ENCODE results near the gene RNU1-3. TPM values are rescaled to one million over a fixed set of nuclear protein-coding genes. Genes with fewer than 3 reads are reported as not detected.
"Not testable (repeated sequence)": the region's sequence is repeated elsewhere in the genome, so short reads cannot be mapped to it uniquely, and the experiment has no call there.

The RNU1-3 gene
- total RNA-seq, 4 donors from 2014 or later: under 0.01 TPM

DNA sequence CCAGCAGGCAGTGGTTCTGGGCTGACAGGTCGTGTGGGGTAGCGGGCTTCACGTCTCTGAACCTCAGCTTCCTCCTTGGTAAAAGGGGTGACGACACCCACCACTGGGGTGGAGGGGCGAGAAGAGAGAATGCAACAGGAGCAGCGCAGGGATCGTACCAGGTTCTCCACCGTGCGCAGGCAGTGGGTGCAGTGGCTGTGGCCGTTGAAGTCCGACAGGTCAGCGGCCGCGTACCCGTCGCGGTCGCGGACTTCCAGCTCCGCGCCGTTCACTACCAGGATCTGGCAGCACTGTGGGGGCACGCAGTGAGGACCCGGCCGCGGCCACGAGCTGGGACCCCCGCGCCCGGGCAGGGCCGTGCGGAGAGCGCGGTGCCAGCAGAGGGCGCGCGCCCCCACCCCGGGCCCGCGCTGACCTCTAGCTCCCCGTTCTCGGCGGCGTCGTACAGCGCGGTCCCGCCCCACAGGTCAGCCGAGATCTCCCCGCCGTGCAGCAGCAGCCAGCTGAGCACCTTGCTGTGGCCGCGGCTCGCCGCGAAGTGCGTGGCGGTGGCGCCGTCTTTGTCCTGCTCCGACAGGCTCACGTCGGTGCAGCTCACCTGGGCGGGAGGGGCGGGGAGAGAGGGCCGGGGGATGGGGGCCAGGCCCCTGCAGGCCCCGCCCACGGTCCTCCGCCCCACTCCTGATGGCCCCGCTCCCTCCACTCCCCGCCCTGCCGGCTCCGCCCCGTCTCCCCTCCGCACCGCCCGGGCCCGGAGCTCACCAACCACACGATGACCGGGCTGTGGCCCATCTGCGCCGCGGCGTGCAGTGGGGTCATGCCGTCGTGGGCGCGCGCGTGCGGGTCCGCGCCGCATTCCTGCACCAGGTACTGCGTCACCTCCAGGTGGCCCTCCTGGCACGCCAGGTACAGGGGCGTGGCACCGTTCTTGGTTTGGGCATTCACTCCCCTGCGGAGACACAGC lies 40.7 kb upstream of the RNU1-3 start:
- Histone ChIP-seq H3K4me1 (peaks cover 0 to 10% (median 0%) of the 10 kb centered on the region in 3 donors), H3K4me3 (peak overlapping the region; percentile 21 to 58 (median 31))
- DNase-seq: not testable (repeated sequence)

GRCh38 chr1:16706302-16706701 lies 39.6 kb upstream of the RNU1-3 start:
- intact Hi-C loops (cut with DNase I); H3K27ac ChIP-seq; DNase-seq; H3K36me3 ChIP-seq; H3K9me3 ChIP-seq; H3K4me3 ChIP-seq: not testable (repeated sequence)
- WGBS, 2 donors: 86 to 89% methylated on average over 5 to 6 of the region's 6 CpGs
- peaks cover 0 to 10% (median 0%) of the 10 kb centered on the region in 3 donors for H3K4me1 ChIP-seq
- H3K27me3 ChIP-seq: peaks cover 0 to 29% (median 0%) of the 10 kb centered on the region in 4 donors

More for the DNA sequence above, 40.7 kb upstream of the RNU1-3 start:
- H3K9me3 ChIP-seq; H3K27ac ChIP-seq; intact Hi-C loops (cut with DNase I); H3K36me3 ChIP-seq: not testable (repeated sequence)
- peaks cover 0 to 26% (median 0%) of the 10 kb centered on the region in 4 donors for H3K27me3 ChIP-seq
- 0% methylated on average over 10 of the region's 99 CpGs; no CpG with 5 or more reads in 1 of the 2 donors for WGBS, 2 donors
- TF ChIP-seq CTCF (IDR thresholded peaks at IDR 0.05): peak in 1 of 6 experiments; percentile 11

DNA sequence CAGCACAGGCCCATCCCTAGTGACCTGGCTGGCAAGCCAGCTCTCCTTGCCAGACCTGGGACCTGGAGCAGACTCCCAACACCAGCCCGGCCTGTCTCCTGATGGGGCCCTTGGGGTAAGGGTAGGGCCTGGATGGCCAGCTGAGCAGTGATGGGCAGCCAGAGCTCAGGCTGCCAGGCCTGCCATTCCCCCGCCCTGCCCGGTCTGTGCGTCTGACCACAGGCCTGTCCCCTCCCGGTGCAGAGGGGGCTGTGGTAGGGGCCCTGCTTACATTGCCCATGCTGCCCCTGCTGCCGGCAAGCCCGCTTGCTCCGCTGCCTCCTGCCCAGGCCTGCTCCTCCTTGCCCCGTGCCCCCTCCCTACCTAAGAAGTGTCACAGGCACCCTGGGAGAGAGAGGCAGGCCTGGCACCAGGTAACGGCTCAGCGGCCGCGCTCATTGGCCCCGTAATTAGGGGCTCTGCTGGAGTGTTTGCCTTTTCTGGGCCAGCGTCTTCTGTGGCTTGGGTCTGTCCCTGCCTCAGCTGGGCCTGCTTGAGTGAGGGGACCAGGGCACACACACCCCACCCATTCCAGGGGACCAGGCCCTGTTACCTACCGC lies 37.9 kb upstream of the RNU1-3 start:
- WGBS, 2 donors: 75% methylated on average over 6 of the region's 16 CpGs; no CpG with 5 or more reads in 1 of the 2 donors
- H3K27ac ChIP-seq; DNase-seq; H3K4me3 ChIP-seq; H3K36me3 ChIP-seq; intact Hi-C loops (cut with DNase I); H3K9me3 ChIP-seq: not testable (repeated sequence)
- peaks cover 0 to 10% (median 0%) of the 10 kb centered on the region in 3 donors for H3K4me1 ChIP-seq
- peaks cover 0 to 31% (median 0%) of the 10 kb centered on the region in 4 donors for H3K27me3 ChIP-seq

- intact Hi-C loops (cut with DNase I); H3K4me3 ChIP-seq; DNase-seq; H3K36me3 ChIP-seq; H3K27ac ChIP-seq; H3K9me3 ChIP-seq: not testable (repeated sequence)
- Histone ChIP-seq H3K4me1 (peaks cover 0 to 10% (median 0%) of the 10 kb centered on the region in 3 donors), H3K27me3 (peaks cover 0 to 33% (median 0%) of the 10 kb centered on the region in 4 donors)
- WGBS, 2 donors: no CpG with 5 or more reads among the region's 13 CpGs
These were observed 37.3 kb upstream of the RNU1-3 start for GRCh38 chr1:16704076-16704475.

- H3K9me3 ChIP-seq; DNase-seq; H3K4me3 ChIP-seq; intact Hi-C loops (cut with DNase I); H3K36me3 ChIP-seq; H3K27ac ChIP-seq: not testable (repeated sequence)
- H3K4me1 ChIP-seq: peaks cover 0 to 10% (median 0%) of the 10 kb centered on the region in 3 donors
- peaks cover 0 to 33% (median 0%) of the 10 kb centered on the region in 4 donors for H3K27me3 ChIP-seq
- WGBS, 2 donors: 36 to 50% methylated on average over 1 to 2 of the region's 5 CpGs
These were observed 36.9 kb upstream of the RNU1-3 start for GRCh38 chr1:16703602-16704001.

GRCh38 chr1:16703141-16703540 lies 36.4 kb upstream of the RNU1-3 start:
- intact Hi-C loops (cut with DNase I); DNase-seq; H3K4me3 ChIP-seq; H3K27ac ChIP-seq; H3K9me3 ChIP-seq; H3K36me3 ChIP-seq: not testable (repeated sequence)
- 33% methylated on average over 1 of the region's 7 CpGs; no CpG with 5 or more reads in 1 of the 2 donors for WGBS, 2 donors
- Histone ChIP-seq H3K27me3 (peaks cover 0 to 36% (median 0%) of the 10 kb centered on the region in 4 donors), H3K4me1 (peaks cover 0 to 10% (median 0%) of the 10 kb centered on the region in 3 donors)

- H3K9me3 ChIP-seq; intact Hi-C loops (cut with DNase I); H3K4me1 ChIP-seq; H3K27ac ChIP-seq; H3K36me3 ChIP-seq; DNase-seq; H3K4me3 ChIP-seq: not testable (repeated sequence)
- WGBS, 2 donors: no CpG with 5 or more reads among the region's 5 CpGs
- H3K27me3 ChIP-seq: peaks cover 0 to 32% (median 0%) of the 10 kb centered on the region in 4 donors
These were observed 35.5 kb upstream of the RNU1-3 start for GRCh38 chr1:16702280-16702679.

GRCh38 chr1:16701189-16701588 lies 34.4 kb upstream of the RNU1-3 start:
- H3K9me3 ChIP-seq; H3K36me3 ChIP-seq; H3K27ac ChIP-seq; DNase-seq; intact Hi-C loops (cut with DNase I); H3K4me1 ChIP-seq; H3K4me3 ChIP-seq: not testable (repeated sequence)
- WGBS, 2 donors: no CpG with 5 or more reads among the region's 37 CpGs
- peaks cover 0 to 40% (median 0%) of the 10 kb centered on the region in 4 donors for H3K27me3 ChIP-seq

- DNase-seq; H3K36me3 ChIP-seq; intact Hi-C loops (cut with DNase I); H3K4me1 ChIP-seq; H3K4me3 ChIP-seq; H3K9me3 ChIP-seq; H3K27ac ChIP-seq: not testable (repeated sequence)
- no CpG with 5 or more reads among the region's 57 CpGs for WGBS, 2 donors
- H3K27me3 ChIP-seq: peaks cover 0 to 43% (median 0%) of the 10 kb centered on the region in 4 donors
These were observed 33.6 kb upstream of the RNU1-3 start for GRCh38 chr1:16700138-16700895.

DNA sequence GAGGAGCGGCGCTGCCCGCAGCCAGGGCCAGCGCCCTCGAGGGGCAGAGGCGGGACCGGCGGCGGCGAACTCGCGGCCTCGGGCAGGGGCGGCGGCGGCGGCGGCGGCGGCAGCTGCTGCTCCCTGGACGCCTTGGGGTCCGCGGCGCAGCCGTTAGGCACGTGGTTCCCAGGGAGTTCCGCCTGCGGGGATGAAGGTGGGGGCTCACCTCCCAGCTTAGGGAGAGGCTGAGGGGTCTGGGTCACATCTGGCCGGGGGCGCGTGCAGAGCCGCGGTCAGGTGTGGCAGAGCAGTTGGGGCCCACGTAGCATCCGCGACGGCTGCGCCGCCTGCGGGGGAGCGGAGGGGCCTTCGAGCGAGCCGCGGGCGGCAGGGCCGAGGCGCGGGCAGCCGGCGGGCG lies 32.7 kb upstream of the RNU1-3 start:
- intact Hi-C loops (cut with DNase I); DNase-seq; H3K9me3 ChIP-seq; H3K36me3 ChIP-seq; H3K27ac ChIP-seq; H3K4me1 ChIP-seq; H3K4me3 ChIP-seq: not testable (repeated sequence)
- WGBS, 2 donors: 6% methylated on average over 11 of the region's 52 CpGs; no CpG with 5 or more reads in 1 of the 2 donors
- peaks cover 0 to 40% (median 0%) of the 10 kb centered on the region in 4 donors for H3K27me3 ChIP-seq

- no CpG with 5 or more reads among the region's 7 CpGs for WGBS, 2 donors
- H3K9me3 ChIP-seq; DNase-seq; H3K27ac ChIP-seq; H3K4me3 ChIP-seq; intact Hi-C loops (cut with DNase I); H3K4me1 ChIP-seq; H3K36me3 ChIP-seq: not testable (repeated sequence)
- H3K27me3 ChIP-seq: peaks cover 0 to 44% (median 0%) of the 10 kb centered on the region in 4 donors
These were observed 30.4 kb upstream of the RNU1-3 start for GRCh38 chr1:16697152-16697551.

All from esophagus squamous epithelium (tissue), 5 donors.